Right cardiac atrium (tissue), 5 donors: ENCODE results near the gene RBM4. TPM values are rescaled to one million over a fixed set of nuclear protein-coding genes. Genes with fewer than 3 reads are reported as not detected.

Experiments
- ATAC-seq, 2 donors: fragments of 200-7000 bp; cut with Tn5 transposase; one replicate each; pipeline versions ENCODE4 v1.8.0 to v1.9.1; 2020; ENCODE audit warnings: moderate library complexity in 2 of 2, mild to moderate bottlenecking in 1 of 2
- DNase-seq, 3 donors: peaks; one replicate each; pipeline ENCODE4 v3.0.0-alpha.2; 2020
- H3K27ac ChIP-seq: one replicate; pipeline ENCODE4 v1.5.1; 2013; ENCODE audit warnings: mild to moderate bottlenecking, low read length, control low read depth, moderate library complexity
- H3K27me3 ChIP-seq: one replicate; pipeline ENCODE4 v1.6.1; 2013; ENCODE audit not compliant: control insufficient read depth, insufficient read depth
- H3K4me1 ChIP-seq: one replicate; pipeline ENCODE4 v1.6.1; 2013; ENCODE audit warnings: low read length; ENCODE audit not compliant: control insufficient read depth, insufficient read depth
- H3K4me3 ChIP-seq: one replicate; pipeline ENCODE4 v1.5.1; 2013; ENCODE audit warnings: low read length, control low read depth
- H3K9me3 ChIP-seq: one replicate; pipeline ENCODE4 v1.6.1; 2013; ENCODE audit warnings: low read length; ENCODE audit not compliant: control insufficient read depth
- WGBS: extraction: QIAGEN DNeasy Blood & Tissue Kit; methylation state at CpG from one replicate; pipeline ENCODE4 v1.1.7; 2013; 5-methylcytosine and 5-hydroxymethylcytosine counted together
- intact Hi-C, 4 donors: fragments of 100-400 bp; cut with DNase I; formaldehyde crosslinking; loops; one replicate each; pipeline versions ENCODE4 v1.11.0 to v1.14.0; 2022 to 2023
- polyA plus RNA-seq: library from polyadenylated mRNA; stranded (reverse); fragments of 200-250 nt; gene quantifications from one replicate; pipeline ENCODE4 v1.2.3, GENCODE V29; 2013
- total RNA-seq, 4 donors: library from RNA; stranded (reverse); fragmentation: NEBNext Ultra II Directional; extraction: Animal tissue kit (Norgen Biotek cat#: 25700); gene quantifications; one replicate each; pipeline ENCODE4 v1.2.1, GENCODE V29; 2021
- donor health status: healthy with polysubstance abuse.
- donor health status: DM: no; HTN: yes; CAD: no.
- donor health status: DM: no; HTN: no; CAD: no.
- donor health status: DM: no; HTN: yes; CAD: no; lungs with severe emphysema.
- donor health status: DM: yes; HTN: yes; CAD: no.

The RBM4 gene
- total and polyA plus RNA-seq, 5 donors = 63.3 to 77.9 (median 67.4) TPM

DNA sequence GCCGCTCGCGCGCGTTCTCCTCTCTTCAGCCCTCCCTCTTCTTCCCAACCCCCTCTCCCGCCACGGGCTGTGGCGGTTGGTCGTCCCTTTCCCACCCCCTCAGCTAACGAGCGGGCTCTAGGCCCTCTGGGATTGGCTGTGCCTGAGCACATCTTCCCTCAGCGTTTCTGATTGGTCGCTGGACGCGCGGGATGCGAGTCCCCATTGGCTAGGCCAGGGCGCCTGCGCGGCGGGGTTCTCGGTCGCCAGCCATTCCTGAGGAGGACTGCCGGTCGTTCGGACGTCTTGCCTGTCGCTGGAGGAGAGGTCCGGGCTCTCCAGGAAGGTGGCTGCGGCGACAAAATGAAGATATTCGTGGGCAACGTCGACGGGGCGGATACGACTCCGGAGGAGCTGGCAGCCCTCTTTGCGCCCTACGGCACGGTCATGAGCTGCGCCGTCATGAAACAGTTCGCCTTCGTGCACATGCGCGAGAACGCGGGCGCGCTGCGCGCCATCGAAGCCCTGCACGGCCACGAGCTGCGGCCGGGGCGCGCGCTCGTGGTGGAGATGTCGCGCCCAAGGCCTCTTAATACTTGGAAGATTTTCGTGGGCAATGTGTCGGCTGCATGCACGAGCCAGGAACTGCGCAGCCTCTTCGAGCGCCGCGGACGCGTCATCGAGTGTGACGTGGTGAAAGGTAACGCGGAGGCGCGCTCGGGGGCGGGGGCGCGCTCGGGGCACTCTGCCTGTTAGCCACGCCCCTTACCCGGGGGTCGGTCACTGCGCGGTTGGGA lies 21.9 kb upstream of the RBM4 start, which contains the start of gene RBM14:
Gene RBM14 (plus strand): TSS at position 252 of the 776 bp plus-strand sequence. CDS start 91 bp downstream, at position 343.
- ATAC-seq (peak; percentile 98), DNase-seq (peak; percentile 99)
- Histone ChIP-seq H3K27me3 (no peaks in the 10 kb centered on the region), H3K4me1 (peaks cover 2% of the 10 kb centered on the region), H3K9me3 (no peaks in the 10 kb centered on the region), H3K4me3 (peak within 1 kb of the TSS; percentile 59), H3K27ac (peak within 1 kb of the TSS; percentile 84)
- intact Hi-C loops = no loop called here
- WGBS = under 1% methylated on average over 90 of the region's 90 CpGs

GRCh38 chr11:66617155-66617834 lies 21.2 kb upstream of the RBM4 start:
- H3K9me3 ChIP-seq = no peaks in the 10 kb centered on the region
- WGBS = under 1% methylated on average over 38 of the region's 38 CpGs
- H3K4me3 ChIP-seq = peak overlapping the region; percentile 42
- intact Hi-C loops = no loop called here
- no peaks in the 10 kb centered on the region for H3K27me3 ChIP-seq
- H3K27ac ChIP-seq = peak overlapping the region; percentile 83
- DNase-seq (peak; percentile 83 to 93 (median 92)), ATAC-seq (peak; percentile 55 to 71)
- H3K4me1 ChIP-seq = peaks cover 2% of the 10 kb centered on the region

- intact Hi-C loops = no loop called here
- WGBS = 27% methylated on average over 4 of the region's 4 CpGs
- Histone ChIP-seq H3K27me3 (no peaks in the 10 kb centered on the region), H3K27ac (peak overlapping the region; percentile 53), H3K4me3 (peak overlapping the region; percentile 42), H3K4me1 (peaks cover 13% of the 10 kb centered on the region), H3K9me3 (no peaks in the 10 kb centered on the region)
- DNase-seq (no peak), ATAC-seq (peak in 1 of 2 donors; percentile 4)
Measured at GRCh38 chr11:66619080-66619554, 19.4 kb upstream of the RBM4 start.

- Histone ChIP-seq H3K4me1 (peaks cover 21% of the 10 kb centered on the region), H3K27me3 (no peaks in the 10 kb centered on the region), H3K27ac (peak overlapping the region; percentile 74), H3K9me3 (no peaks in the 10 kb centered on the region), H3K4me3 (no peak overlapping the region)
- ATAC-seq = peak in 1 of 2 donors; percentile 6
- WGBS = 80% methylated on average over 16 of the region's 16 CpGs
- intact Hi-C loops = loop anchor here in 1 of 4 donors (10.0 kb wide), 1 partner anchor 50 kb away; the partner anchor contains the start of gene RBM4B
- peak in 1 of 3 donors; percentile 48 for DNase-seq
Measured at GRCh38 chr11:66624450-66624849, 14.1 kb upstream of the RBM4 start.

DNA sequence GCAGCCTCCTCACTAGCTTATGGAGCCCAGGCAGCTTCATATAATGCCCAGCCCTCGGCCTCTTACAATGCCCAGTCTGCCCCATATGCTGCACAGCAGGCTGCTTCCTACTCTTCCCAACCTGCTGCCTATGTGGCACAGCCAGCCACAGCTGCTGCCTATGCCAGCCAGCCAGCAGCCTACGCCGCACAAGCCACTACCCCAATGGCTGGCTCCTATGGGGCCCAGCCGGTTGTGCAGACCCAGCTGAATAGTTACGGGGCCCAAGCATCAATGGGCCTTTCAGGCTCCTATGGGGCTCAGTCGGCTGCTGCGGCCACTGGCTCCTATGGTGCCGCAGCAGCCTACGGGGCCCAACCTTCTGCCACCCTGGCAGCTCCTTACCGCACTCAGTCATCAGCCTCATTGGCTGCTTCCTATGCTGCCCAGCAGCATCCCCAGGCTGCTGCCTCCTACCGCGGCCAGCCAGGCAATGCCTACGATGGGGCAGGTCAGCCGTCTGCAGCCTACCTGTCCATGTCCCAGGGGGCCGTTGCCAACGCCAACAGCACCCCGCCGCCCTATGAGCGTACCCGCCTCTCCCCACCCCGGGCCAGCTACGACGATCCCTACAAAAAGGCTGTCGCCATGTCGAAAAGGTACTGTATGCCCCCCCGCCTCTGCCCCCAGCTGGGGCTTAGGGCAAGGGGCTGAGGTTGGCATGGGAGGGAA lies 13.3 kb upstream of the RBM4 start:
- H3K4me1 ChIP-seq = peaks cover 21% of the 10 kb centered on the region
- H3K27me3 ChIP-seq = no peaks in the 10 kb centered on the region
- H3K9me3 ChIP-seq = no peaks in the 10 kb centered on the region
- 96% methylated on average over 26 of the region's 26 CpGs for WGBS
- H3K4me3 ChIP-seq = no peak overlapping the region
- intact Hi-C loops = loop anchor here in 1 of 4 donors (10.0 kb wide), 1 partner anchor 50 kb away; the partner anchor contains the start of gene RBM4B
- H3K27ac ChIP-seq = no peak overlapping the region
- peak in 1 of 3 donors; percentile 49 for DNase-seq
- peak; percentile 6 to 8 for ATAC-seq

GRCh38 chr11:66625752-66626149 lies 12.8 kb upstream of the RBM4 start:
- no peaks in the 10 kb centered on the region for H3K9me3 ChIP-seq
- DNase-seq (no peak), ATAC-seq (peak in 1 of 2 donors; percentile 3)
- H3K27ac ChIP-seq = no peak overlapping the region
- H3K4me3 ChIP-seq = no peak overlapping the region
- H3K4me1 ChIP-seq = peaks cover 21% of the 10 kb centered on the region
- intact Hi-C loops = loop anchor here in 1 of 4 donors (10.0 kb wide), 1 partner anchor 49 kb away; the partner anchor contains the start of gene RBM4B
- 90% methylated on average over 9 of the region's 9 CpGs for WGBS
- H3K27me3 ChIP-seq = no peaks in the 10 kb centered on the region

- 96% methylated on average over 25 of the region's 25 CpGs for WGBS
- peak in 1 of 3 donors; percentile 37 for DNase-seq
- Histone ChIP-seq H3K27ac (no peak overlapping the region), H3K27me3 (no peaks in the 10 kb centered on the region), H3K4me3 (no peak overlapping the region), H3K9me3 (no peaks in the 10 kb centered on the region), H3K4me1 (peaks cover 19% of the 10 kb centered on the region)
- no peak for ATAC-seq
- intact Hi-C loops = loop anchor here in 1 of 4 donors (10.0 kb wide), 1 partner anchor 48 kb away; the partner anchor contains the start of gene RBM4B
Measured at GRCh38 chr11:66626382-66626781, 12.1 kb upstream of the RBM4 start.

GRCh38 chr11:66626926-66627325 lies 11.6 kb upstream of the RBM4 start:
- peaks cover 19% of the 10 kb centered on the region for H3K4me1 ChIP-seq
- intact Hi-C loops = loop anchor here in 1 of 4 donors (10.0 kb wide), 1 partner anchor 48 kb away; the partner anchor contains the start of gene RBM4B
- WGBS = 83% methylated on average over 7 of the region's 7 CpGs

GRCh38 chr11:66628061-66628603 lies 10.4 kb upstream of the RBM4 start:
- 77% methylated on average over 7 of the region's 7 CpGs for WGBS
- intact Hi-C loops = loop anchor here in 1 of 4 donors (10.0 kb wide), 1 partner anchor 47 kb away; the partner anchor contains the start of gene RBM4B

More at GRCh38 chr11:66626926-66627325, 11.6 kb upstream of the RBM4 start:
- H3K9me3 ChIP-seq = no peaks in the 10 kb centered on the region
- no peaks in the 10 kb centered on the region for H3K27me3 ChIP-seq
- DNase-seq (no peak), ATAC-seq (no peak)
- H3K4me3 ChIP-seq = no peak overlapping the region
- H3K27ac ChIP-seq = no peak overlapping the region

GRCh38 chr11:66629356-66629755 lies 9.1 kb upstream of the RBM4 start:
- Histone ChIP-seq H3K4me1 (peaks cover 6% of the 10 kb centered on the region), H3K4me3 (no peak overlapping the region), H3K9me3 (no peaks in the 10 kb centered on the region), H3K27ac (no peak overlapping the region), H3K27me3 (no peaks in the 10 kb centered on the region)
- DNase-seq (no peak), ATAC-seq (no peak)
- intact Hi-C loops = loop anchor here in 1 of 4 donors (10.0 kb wide), 1 partner anchor 45 kb away; the partner anchor contains the start of gene RBM4B
- 79% methylated on average over 2 of the region's 2 CpGs for WGBS

More at GRCh38 chr11:66628061-66628603, 10.4 kb upstream of the RBM4 start:
- ATAC-seq (no peak), DNase-seq (no peak)
- Histone ChIP-seq H3K4me1 (peaks cover 17% of the 10 kb centered on the region), H3K27ac (no peak overlapping the region), H3K27me3 (no peaks in the 10 kb centered on the region), H3K9me3 (no peaks in the 10 kb centered on the region), H3K4me3 (no peak overlapping the region)
